ENCODE data around the gene PPP1R13L. TPM values are rescaled to one million over a fixed set of nuclear protein-coding genes. Genes with fewer than 3 reads are reported as not detected.

PPP1R13L gene
- total and polyA plus RNA-seq, 4 donors, result 14.0 to 37.3 (median 33.0) TPM

DNA sequence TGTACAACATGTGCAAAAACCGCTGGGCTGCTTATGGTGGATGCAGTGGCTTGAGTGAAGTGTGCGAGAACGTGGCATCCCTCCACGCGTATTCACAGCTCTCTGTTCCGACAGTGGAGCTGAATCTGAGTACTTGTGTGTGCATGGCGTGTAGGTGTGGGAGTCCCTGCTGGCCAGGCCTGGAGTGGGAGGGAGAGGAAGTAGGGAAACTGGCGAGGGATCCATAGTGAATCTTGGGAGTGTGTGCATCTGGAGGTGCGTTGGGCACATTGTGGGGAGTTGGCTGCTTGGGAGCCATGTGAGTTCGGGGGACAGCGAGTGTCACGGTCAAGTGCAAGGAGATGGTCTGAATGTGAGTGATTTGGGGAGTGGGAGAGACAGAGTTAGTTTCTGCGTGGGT is 62.0 kb downstream of the PPP1R13L start:
- Histone ChIP-seq H3K27me3 (ENCODE audit: control insufficient read depth in 3 of 3, insufficient read depth in 3 of 3, low read length in 2 of 3) (peaks cover 6 to 26% (median 17%) of the 10 kb centered on the region in 3 donors), H3K4me1 (ENCODE audit: control insufficient read depth in 5 of 5, insufficient read depth in 5 of 5, low read length in 5 of 5) (peaks cover 0 to 6% (median 3%) of the 10 kb centered on the region in 5 donors), H3K36me3 (ENCODE audit: control insufficient read depth in 4 of 4, insufficient read depth in 4 of 4, low read length in 4 of 4) (no peaks in the 10 kb centered on the region), H3K9me3 (ENCODE audit: control insufficient read depth in 4 of 4, insufficient read depth in 3 of 4, low read length in 3 of 4) (no peaks in the 10 kb centered on the region), H3K9ac (ENCODE audit: insufficient read depth in 1 of 2, low read length in 2 of 2) (no peak overlapping the region), H3K27ac (ENCODE audit: low read depth in 1 of 2, low read length in 1 of 2) (no peak overlapping the region), H3K4me3 (no peak overlapping the region)
- no peak for ATAC-seq (ENCODE audit: insufficient read depth, low FRiP score)
- DNase-seq, result no peak
- 76 to 77% methylated on average over 13 of the region's 13 CpGs for WGBS, 2 donors
- TF ChIP-seq, protein P1, sequence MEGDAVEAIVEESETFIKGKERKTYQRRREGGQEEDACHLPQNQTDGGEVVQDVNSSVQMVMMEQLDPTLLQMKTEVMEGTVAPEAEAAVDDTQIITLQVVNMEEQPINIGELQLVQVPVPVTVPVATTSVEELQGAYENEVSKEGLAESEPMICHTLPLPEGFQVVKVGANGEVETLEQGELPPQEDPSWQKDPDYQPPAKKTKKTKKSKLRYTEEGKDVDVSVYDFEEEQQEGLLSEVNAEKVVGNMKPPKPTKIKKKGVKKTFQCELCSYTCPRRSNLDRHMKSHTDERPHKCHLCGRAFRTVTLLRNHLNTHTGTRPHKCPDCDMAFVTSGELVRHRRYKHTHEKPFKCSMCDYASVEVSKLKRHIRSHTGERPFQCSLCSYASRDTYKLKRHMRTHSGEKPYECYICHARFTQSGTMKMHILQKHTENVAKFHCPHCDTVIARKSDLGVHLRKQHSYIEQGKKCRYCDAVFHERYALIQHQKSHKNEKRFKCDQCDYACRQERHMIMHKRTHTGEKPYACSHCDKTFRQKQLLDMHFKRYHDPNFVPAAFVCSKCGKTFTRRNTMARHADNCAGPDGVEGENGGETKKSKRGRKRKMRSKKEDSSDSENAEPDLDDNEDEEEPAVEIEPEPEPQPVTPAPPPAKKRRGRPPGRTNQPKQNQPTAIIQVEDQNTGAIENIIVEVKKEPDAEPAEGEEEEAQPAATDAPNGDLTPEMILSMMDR (IDR thresholded peaks at IDR 0.05; ENCODE audit: control extremely low read depth, extremely low read depth), result no peak

DNA sequence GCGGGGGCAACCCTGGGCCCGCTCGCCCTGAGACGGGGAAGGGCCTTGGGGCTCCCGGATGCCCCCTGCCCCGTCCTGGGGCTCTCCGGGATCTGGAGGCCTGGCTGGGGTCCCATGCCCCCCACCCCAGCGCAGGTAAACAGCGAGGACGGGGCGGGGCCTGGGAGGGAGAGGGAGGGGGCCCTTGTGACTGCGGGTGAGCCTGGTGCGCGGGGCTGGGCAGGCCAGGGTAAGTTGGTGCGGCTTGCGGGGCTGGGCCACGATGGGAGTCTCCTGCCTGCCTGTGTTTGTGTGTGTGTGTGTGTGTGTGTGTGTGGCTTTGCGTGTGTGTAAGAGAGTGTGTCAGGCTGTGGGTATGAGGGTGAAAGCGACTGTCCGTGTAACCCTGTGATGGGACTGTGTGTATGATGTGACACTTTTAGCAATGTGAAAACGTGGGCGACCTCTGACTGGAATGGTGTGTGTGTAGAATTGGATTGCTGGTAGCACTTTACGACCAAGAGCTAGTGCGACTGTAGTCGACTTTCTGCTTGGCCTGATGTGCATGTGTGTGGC is 63.9 kb downstream of the PPP1R13L start:
- TF ChIP-seq, protein P1 (IDR thresholded peaks at IDR 0.05; ENCODE audit: control extremely low read depth, extremely low read depth), result no peak
- Histone ChIP-seq H3K4me3 (no peak overlapping the region), H3K36me3 (ENCODE audit: control insufficient read depth in 4 of 4, insufficient read depth in 4 of 4, low read length in 4 of 4) (no peaks in the 10 kb centered on the region), H3K4me1 (ENCODE audit: control insufficient read depth in 5 of 5, insufficient read depth in 5 of 5, low read length in 5 of 5) (peaks cover 0 to 6% (median 3%) of the 10 kb centered on the region in 5 donors), H3K27ac (ENCODE audit: low read depth in 1 of 2, low read length in 1 of 2) (no peak overlapping the region), H3K9me3 (ENCODE audit: control insufficient read depth in 4 of 4, insufficient read depth in 3 of 4, low read length in 3 of 4) (no peaks in the 10 kb centered on the region), H3K27me3 (ENCODE audit: control insufficient read depth in 3 of 3, insufficient read depth in 3 of 3, low read length in 2 of 3) (peaks cover 6 to 18% (median 17%) of the 10 kb centered on the region in 3 donors), H3K9ac (ENCODE audit: insufficient read depth in 1 of 2, low read length in 2 of 2) (no peak overlapping the region)
- ATAC-seq (ENCODE audit: insufficient read depth, low FRiP score) (no peak), DNase-seq (no peak)
- WGBS, 2 donors, result 13 to 15% methylated on average over 24 to 25 of the region's 25 CpGs

DNA sequence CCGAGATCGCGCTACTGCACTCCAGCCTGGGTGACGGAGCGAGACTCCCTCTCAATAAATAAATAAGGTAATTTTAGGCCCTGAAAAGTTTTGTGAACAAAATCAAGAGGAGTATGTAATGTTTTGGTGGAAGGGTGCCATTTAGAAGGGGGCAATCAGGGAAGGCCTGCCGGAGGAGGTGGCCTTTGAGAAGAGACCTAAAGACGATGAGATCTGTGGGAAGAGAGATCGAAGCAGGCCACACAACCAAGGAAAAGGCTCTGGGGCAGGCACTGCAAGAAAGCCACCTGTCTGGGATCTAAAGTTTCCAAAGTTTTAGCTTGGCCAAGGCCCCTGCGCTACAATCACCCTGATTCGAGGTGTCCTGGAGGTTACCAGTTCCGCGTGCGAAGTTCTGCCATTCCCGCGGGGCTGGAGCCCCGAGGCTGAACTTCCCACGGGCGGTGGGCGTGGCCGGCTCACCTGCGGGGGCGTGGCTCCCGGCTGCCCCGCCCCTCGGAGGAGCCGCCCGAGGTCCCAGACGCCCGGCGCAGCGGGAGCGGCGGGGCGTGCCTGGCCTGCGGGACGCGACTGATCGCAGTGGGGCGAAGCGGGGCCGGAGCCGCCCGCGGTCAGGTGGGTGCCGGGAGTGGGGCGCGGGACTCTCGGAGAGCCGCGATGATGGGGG is 64.5 kb downstream of the PPP1R13L start, which contains the start of gene KLC3:
KLC3 (plus strand) TSS at position 519 of the 667 bp plus-strand sequence. CDS start 4,792 bp downstream, outside the sequence.
- no peak within 1 kb of the TSS for H3K27ac ChIP-seq (ENCODE audit: low read depth in 1 of 2, low read length in 1 of 2)
- no peaks in the 10 kb centered on the region for H3K9me3 ChIP-seq (ENCODE audit: control insufficient read depth in 4 of 4, insufficient read depth in 3 of 4, low read length in 3 of 4)
- no peaks in the 10 kb centered on the region for H3K36me3 ChIP-seq (ENCODE audit: control insufficient read depth in 4 of 4, insufficient read depth in 4 of 4, low read length in 4 of 4)
- ATAC-seq (ENCODE audit: insufficient read depth, low FRiP score) (no peak), DNase-seq (peak in 1 of 3 donors; percentile 22)
- peaks cover 0 to 6% (median 3%) of the 10 kb centered on the region in 5 donors for H3K4me1 ChIP-seq (ENCODE audit: control insufficient read depth in 5 of 5, insufficient read depth in 5 of 5, low read length in 5 of 5)
- TF ChIP-seq, protein P1 (IDR thresholded peaks at IDR 0.05; ENCODE audit: control extremely low read depth, extremely low read depth), result no peak
- 11 to 13% methylated on average over 47 to 50 of the region's 50 CpGs for WGBS, 2 donors
- peaks cover 4 to 18% (median 17%) of the 10 kb centered on the region in 3 donors for H3K27me3 ChIP-seq (ENCODE audit: control insufficient read depth in 3 of 3, insufficient read depth in 3 of 3, low read length in 2 of 3)
- H3K4me3 ChIP-seq, result no peak within 1 kb of the TSS
- no peak within 1 kb of the TSS for H3K9ac ChIP-seq (ENCODE audit: insufficient read depth in 1 of 2, low read length in 2 of 2)

All from lung (tissue), 12 donors.